ENCODE data around the gene NOP53. TPM values are rescaled to one million over a fixed set of nuclear protein-coding genes. Genes with fewer than 3 reads are reported as not detected.

NOP53 gene
- total RNA-seq, 4 donors from 2014 or later = 154 to 426 (median 281) TPM

DNA sequence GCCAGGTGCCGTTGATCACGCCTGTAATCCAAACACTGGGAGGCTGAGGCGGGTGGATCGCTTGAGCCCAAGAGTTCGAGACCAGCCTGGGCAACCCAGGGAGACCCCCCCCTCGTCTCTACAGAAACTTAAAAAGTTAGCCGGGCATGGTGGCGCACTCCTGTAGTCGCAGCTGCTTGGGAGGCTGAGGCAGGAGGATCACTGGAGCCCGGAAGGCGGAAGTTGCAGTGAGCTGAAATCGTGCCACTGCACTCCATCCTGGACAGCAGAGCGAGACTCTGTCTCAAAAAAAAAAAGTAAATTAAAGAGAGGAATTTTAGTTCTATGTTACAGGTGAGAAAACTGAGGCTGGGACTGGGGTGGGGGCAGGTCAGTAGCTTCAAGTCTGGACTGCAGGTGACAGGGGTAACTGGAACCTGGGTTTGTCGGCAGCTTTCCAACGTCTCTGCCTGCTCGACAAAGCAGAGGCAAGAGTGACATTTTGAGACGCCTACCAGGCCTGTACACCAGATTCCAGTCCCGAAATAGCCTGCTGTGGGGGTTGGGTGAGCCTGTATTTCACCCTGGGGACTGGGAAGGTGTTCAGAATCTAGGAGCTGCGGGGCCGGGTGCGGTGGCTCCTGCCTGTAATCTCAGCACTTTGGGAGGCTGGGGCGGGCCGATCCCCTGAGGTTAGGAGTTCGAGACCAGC is 34.3 kb downstream of the NOP53 start:
- TF ChIP-seq, protein P1, sequence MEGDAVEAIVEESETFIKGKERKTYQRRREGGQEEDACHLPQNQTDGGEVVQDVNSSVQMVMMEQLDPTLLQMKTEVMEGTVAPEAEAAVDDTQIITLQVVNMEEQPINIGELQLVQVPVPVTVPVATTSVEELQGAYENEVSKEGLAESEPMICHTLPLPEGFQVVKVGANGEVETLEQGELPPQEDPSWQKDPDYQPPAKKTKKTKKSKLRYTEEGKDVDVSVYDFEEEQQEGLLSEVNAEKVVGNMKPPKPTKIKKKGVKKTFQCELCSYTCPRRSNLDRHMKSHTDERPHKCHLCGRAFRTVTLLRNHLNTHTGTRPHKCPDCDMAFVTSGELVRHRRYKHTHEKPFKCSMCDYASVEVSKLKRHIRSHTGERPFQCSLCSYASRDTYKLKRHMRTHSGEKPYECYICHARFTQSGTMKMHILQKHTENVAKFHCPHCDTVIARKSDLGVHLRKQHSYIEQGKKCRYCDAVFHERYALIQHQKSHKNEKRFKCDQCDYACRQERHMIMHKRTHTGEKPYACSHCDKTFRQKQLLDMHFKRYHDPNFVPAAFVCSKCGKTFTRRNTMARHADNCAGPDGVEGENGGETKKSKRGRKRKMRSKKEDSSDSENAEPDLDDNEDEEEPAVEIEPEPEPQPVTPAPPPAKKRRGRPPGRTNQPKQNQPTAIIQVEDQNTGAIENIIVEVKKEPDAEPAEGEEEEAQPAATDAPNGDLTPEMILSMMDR (IDR thresholded peaks at IDR 0.05; ENCODE audit: low read depth) = no peak

DNA sequence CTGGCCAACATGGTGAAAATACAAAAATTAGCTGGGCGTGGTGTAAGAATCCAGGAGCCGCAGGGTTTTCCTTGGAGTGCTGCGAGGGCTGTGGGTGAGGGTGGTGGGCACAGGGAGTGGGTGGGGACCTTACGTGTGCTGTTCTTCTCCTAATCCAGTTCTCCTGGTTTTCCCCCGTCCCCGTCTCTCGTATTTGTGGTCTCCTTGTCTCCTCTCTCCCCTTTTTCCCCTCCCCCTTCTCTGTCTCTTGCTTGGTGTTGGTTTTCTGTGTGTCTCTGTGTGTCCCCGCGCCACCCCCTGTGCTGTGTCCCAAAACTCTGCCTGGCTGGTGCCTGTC is 34.8 kb downstream of the NOP53 start:
- TF ChIP-seq, protein P1 (IDR thresholded peaks at IDR 0.05; ENCODE audit: low read depth) = no peak

DNA sequence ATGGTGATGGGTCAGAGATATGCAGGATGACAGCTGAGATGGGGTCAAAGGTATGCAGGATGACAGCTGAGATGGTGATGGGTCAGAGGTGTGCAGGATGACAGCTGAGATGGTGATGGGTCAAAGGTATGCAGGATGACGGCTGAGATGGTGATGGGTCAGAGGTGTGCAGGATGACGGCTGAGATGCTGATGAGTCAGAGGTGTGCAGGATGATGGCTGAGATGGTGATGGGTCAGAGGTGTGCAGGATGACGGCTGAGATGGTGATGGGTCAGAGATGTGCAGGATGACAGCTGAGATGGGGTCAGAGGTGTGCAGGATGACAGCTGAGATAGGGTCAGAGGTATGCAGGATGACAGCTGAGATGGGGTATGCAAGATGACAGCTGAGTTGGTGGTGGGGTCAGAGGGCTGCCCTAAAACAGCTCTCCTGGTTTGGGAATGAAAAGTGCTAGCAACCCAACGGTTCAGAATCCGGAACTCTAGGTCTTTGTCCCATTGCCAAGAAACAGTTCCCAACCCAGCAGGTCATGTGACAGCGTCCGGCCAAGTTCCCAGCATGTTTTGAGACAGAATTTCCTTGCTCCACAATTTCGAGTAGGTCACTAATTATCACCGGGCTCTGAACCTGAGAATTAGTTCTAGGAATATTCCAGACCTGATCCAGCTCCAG is 36.4 kb downstream of the NOP53 start:
- TF ChIP-seq, protein P1 (IDR thresholded peaks at IDR 0.05; ENCODE audit: low read depth) = no peak

DNA sequence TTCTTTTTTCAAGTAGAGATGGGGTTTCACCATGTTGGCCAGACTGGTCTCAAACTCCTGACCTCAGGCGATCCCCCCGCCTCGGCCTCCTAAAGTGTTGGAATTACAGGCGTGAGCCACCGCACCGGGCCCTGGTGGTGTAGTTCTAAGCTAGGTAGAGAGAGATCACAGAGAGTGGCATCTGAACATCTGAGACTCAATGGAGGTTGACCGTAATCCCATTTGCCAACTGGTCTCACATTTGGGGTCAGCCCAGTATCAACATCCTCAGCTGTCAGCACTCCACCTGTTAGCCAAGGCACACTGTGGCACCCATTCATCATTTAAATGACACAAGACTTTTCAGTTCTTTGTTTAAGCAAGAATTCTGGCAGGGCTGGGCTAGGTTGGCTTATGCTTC is 41.2 kb downstream of the NOP53 start:
- TF ChIP-seq, protein P1 (IDR thresholded peaks at IDR 0.05; ENCODE audit: low read depth) = no peak

DNA sequence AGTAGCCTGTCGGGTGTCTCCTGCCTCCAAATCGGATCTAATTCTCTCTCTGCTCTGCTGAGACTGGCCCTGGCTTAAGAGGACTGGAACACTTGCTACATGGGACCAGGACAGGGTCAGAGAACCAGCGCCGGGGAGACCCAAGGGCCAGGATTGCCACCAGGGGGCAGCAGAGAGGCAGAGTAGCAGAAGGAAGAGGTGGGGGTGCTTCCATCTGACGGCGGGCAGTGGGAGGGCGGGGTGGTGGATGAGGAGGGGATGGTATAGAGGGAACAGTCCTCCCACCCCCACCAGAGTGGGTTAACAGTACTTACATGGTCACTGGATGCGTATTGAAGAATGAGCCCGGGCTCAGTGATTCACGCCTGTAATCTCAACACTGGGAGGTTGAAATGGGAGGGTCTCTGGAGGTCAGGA is 45.1 kb downstream of the NOP53 start:
- TF ChIP-seq, protein P1 (IDR thresholded peaks at IDR 0.05; ENCODE audit: low read depth) = no peak

DNA sequence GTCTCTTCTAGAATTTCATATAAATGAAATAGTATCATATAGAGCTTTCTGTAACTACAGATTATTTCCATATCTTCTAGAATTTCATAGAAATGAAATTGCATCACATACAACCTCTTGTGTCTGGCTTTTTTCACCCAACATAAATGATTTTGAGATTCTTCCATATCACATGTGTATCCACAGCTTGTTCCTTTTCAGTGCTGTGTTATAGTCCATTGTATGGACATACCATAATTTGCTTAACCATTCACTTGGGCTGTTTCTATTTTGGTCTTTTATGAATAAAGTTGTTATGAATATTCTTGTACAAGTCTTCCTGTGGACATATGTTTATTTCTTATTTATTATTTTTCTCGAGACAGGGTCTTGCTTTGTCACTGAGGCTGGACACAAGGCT is 47.3 kb downstream of the NOP53 start:
- TF ChIP-seq, protein P1 (IDR thresholded peaks at IDR 0.05; ENCODE audit: low read depth) = no peak

DNA sequence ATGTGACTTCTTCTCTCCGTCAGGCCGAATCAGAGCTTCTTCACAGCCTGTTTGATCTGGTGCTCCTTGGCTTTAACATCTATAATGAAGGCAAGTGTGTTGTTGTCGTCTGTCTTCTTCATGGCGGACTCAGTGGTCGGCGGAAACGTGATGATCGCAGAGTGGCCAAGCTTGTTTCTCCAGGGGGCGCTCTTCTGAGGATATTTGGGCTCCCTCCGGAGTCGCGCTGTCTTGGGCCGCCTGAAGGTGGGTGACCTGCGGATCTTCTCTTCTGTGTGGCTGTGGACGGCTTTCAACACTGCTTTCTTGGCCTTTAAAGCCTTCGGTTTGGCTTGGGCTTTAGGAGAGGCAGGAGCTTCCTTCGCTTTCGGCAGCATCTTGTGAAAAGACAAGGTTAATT is 49.2 kb downstream of the NOP53 start:
- TF ChIP-seq, protein P1 (IDR thresholded peaks at IDR 0.05; ENCODE audit: low read depth) = no peak
